SK-N-SH (cell line): ENCODE results near the gene USP25. TPM values are rescaled to one million over a fixed set of nuclear protein-coding genes. Genes with fewer than 3 reads are reported as not detected.

Source experiments
- CTCF ChIA-PET: fragments of 300-600, 350-600 bp; formaldehyde crosslinking; extraction: SDS; loops from one replicate; lab custom pipeline; 2021; lab: Yijun Ruan, JAX
- POLR2A ChIA-PET: fragments of 350-600 bp; sonication (Branson Sonifier 250); formaldehyde crosslinking; extraction: SDS; loops from one replicate; lab custom pipeline; 2020; ENCODE audit warnings: antibody characterized with exemption, inconsistent platforms; lab: Yijun Ruan, JAX
- DNase-seq: peaks from one replicate; pipeline ENCODE4 v3.0.0; 2012
- H2AFZ ChIP-seq: fragments of 200-600 bp; sonication (generic); 2 replicates; pipeline ENCODE4 v1.8.1; 2016; ENCODE audit warnings: antibody characterized with exemption, mild to moderate bottlenecking, low read depth
- H3F3A ChIP-seq: fragments of 200-600 bp; sonication (generic); replicated peaks from 2 replicates; pipeline ENCODE3; 2016; ENCODE audit warnings: antibody characterized with exemption, mild to moderate bottlenecking; ENCODE audit not compliant: insufficient read depth
- H3K27ac ChIP-seq, 2 experiments: fragments of 200-500 bp in 1 of 2; fragments of 200-600 bp in 1 of 2; sonication (Bioruptor generic) in 1 of 2; sonication (generic), shearing (Covaris generic) in 1 of 2; 2 replicates each; pipeline versions ENCODE4 v1.5.1 to v1.6.1; 2014 to 2016; ENCODE audit warnings: low read depth in 2 of 2, inconsistent platforms in 1 of 2, low read length in 1 of 2, mild to moderate bottlenecking in 1 of 2, mixed read lengths in 1 of 2
- H3K27me3 ChIP-seq: fragments of 200-600 bp; sonication (generic), shearing (Covaris generic); 2 replicates; pipeline ENCODE4 v1.6.1; 2016; ENCODE audit warnings: mixed run types; ENCODE audit not compliant: insufficient read depth
- H3K36me3 ChIP-seq, 2 experiments: fragments of 200-500 bp in 1 of 2; fragments of 200-600 bp in 1 of 2; sonication (Bioruptor generic) in 1 of 2; sonication (generic) in 1 of 2; replicated peaks in 1 of 2; 2 replicates each; pipeline versions ENCODE3 to v1.5.1; 2014 to 2016; ENCODE audit warnings: low read length in 1 of 2, mild to moderate bottlenecking in 1 of 2; ENCODE audit not compliant: insufficient read depth in 2 of 2, control insufficient read depth in 1 of 2
- H3K4me1 ChIP-seq, 2 experiments: fragments of 200-500 bp in 1 of 2; fragments of 200-600 bp in 1 of 2; sonication (Bioruptor generic) in 1 of 2; sonication (generic), shearing (Covaris generic) in 1 of 2; 2 replicates each; pipeline versions ENCODE4 v1.5.1 to v1.6.1; 2014 to 2016; ENCODE audit warnings: low read depth in 1 of 2, low read length in 1 of 2, mixed run types in 1 of 2; ENCODE audit not compliant: insufficient read depth in 2 of 2, control insufficient read depth in 1 of 2
- H3K4me2 ChIP-seq: fragments of 200-600 bp; sonication (generic), shearing (Covaris generic); 2 replicates; pipeline ENCODE4 v1.6.1; 2017; ENCODE audit warnings: mixed run types
- H3K4me3 ChIP-seq, 2 experiments: fragments of 200-500 bp in 1 of 2; fragments of 200-600 bp in 1 of 2; sonication (Bioruptor generic) in 1 of 2; sonication (generic), shearing (Covaris generic) in 1 of 2; 2 replicates each; pipeline versions ENCODE4 v1.5.1 to v1.8.1; 2014 to 2016; ENCODE audit warnings: low read depth in 2 of 2, inconsistent platforms in 1 of 2, low read length in 1 of 2, mild to moderate bottlenecking in 1 of 2, mixed read lengths in 1 of 2, moderate library complexity in 1 of 2
- H3K79me2 ChIP-seq: fragments of 200-600 bp; sonication (generic); 2 replicates; pipeline ENCODE4 v1.8.1; 2017; ENCODE audit warnings: mild to moderate bottlenecking; ENCODE audit not compliant: insufficient read depth
- H3K9ac ChIP-seq: fragments of 200-600 bp; sonication (generic); 2 replicates; pipeline ENCODE4 v1.6.1; 2017; ENCODE audit warnings: mixed run types
- H3K9me2 ChIP-seq: fragments of 200-600 bp; sonication (generic); 2 replicates; pipeline ENCODE4 v1.6.1; 2017; ENCODE audit warnings: mixed run types
- H3K9me3 ChIP-seq: fragments of 200-600 bp; sonication (generic); 2 replicates; pipeline ENCODE4 v1.6.1; 2017; ENCODE audit warnings: mixed run types, mild to moderate bottlenecking, moderate library complexity
- H4K20me1 ChIP-seq: fragments of 200-600 bp; sonication (generic); 2 replicates; pipeline ENCODE4 v1.6.1; 2017; ENCODE audit warnings: mild to moderate bottlenecking, mixed run types; ENCODE audit not compliant: insufficient read depth
- EZH2phosphoT487 ChIP-seq: fragments of 200-600 bp; sonication (generic); IDR thresholded peaks from 2 replicates; pipeline ENCODE4 v1.6.1; 2017; ENCODE audit warnings: low read depth, mixed run types, mild to moderate bottlenecking, antibody characterized with exemption, moderate library complexity, borderline replicate concordance
- FOSL2 ChIP-seq: IDR thresholded peaks from 2 replicates; pipeline ENCODE4 v1.4.0; 2012; ENCODE audit warnings: low read depth, mild to moderate bottlenecking, moderate library complexity, borderline replicate concordance
- MEF2A ChIP-seq: IDR thresholded peaks from 2 replicates; pipeline ENCODE4 v1.4.0; 2012; ENCODE audit warnings: low read depth, borderline replicate concordance
- MXI1 ChIP-seq: IDR thresholded peaks from 2 replicates; pipeline ENCODE4 v1.6.1; 2012; ENCODE audit warnings: mild to moderate bottlenecking, low read depth, low read length, improper control_type of control experiment
- NFIC ChIP-seq: IDR thresholded peaks from 2 replicates; pipeline ENCODE4 v1.4.0; 2012; ENCODE audit warnings: borderline replicate concordance
- POLR2AphosphoS5 ChIP-seq: IDR thresholded peaks from 2 replicates; pipeline ENCODE4 v1.6.1; 2012; ENCODE audit warnings: low read depth, low read length
- RXRA ChIP-seq: IDR thresholded peaks from 2 replicates; pipeline ENCODE4 v1.4.0; 2012; ENCODE audit warnings: low read depth, mild to moderate bottlenecking, borderline replicate concordance
- SMC3 ChIP-seq: IDR thresholded peaks from 2 replicates; pipeline ENCODE4 v1.6.1; 2012; ENCODE audit warnings: low read depth, low read length, improper control_type of control experiment
- TAF1 ChIP-seq: IDR thresholded peaks from 2 replicates; pipeline ENCODE4 v1.6.1; 2012; ENCODE audit warnings: low read depth, mild to moderate bottlenecking, low read length, moderate library complexity, borderline replicate concordance
- TCF12 ChIP-seq: IDR thresholded peaks from 2 replicates; pipeline ENCODE4 v1.4.0; 2012
- YY1 ChIP-seq: IDR thresholded peaks from 2 replicates; pipeline ENCODE4 v1.4.0; 2012; ENCODE audit warnings: low read depth, mild to moderate bottlenecking
- WGBS: methylation state at CpG from one replicate; pipeline ENCODE4 v1.1.6; 2017; ENCODE audit warnings: low lambda C conversion rate; 5-methylcytosine and 5-hydroxymethylcytosine counted together
- polyA plus RNA-seq, 3 experiments: library from polyadenylated mRNA; depleted of rRNA; stranded (reverse); fragments of >200 nt; gene quantifications; 2 replicates each; pipeline ENCODE4 v1.2.3, GENCODE V29; 2012
- TF ChIP-seq, protein P1 (sequence below): fragments of 150-350 bp; IDR thresholded peaks from 2 replicates; pipeline ENCODE4 v1.6.1; 2017; ENCODE audit warnings: antibody characterized with exemption, low read length, low read depth, borderline replicate concordance
- TF ChIP-seq, protein P2 (sequence below): IDR thresholded peaks from 2 replicates; pipeline ENCODE4 v1.6.1; 2012; ENCODE audit warnings: mild to moderate bottlenecking, low read depth, low read length, moderate library complexity
- TF ChIP-seq, protein P3 (sequence below): IDR thresholded peaks from 2 replicates; pipeline ENCODE4 v1.4.0; 2012; ENCODE audit warnings: low read depth, borderline replicate concordance
- TF ChIP-seq, protein P4 (sequence below): IDR thresholded peaks from 2 replicates; pipeline ENCODE4 v1.4.0; 2012; ENCODE audit warnings: low read depth

The USP25 gene
- polyA plus RNA-seq, 1 of the 3 experiments (the other 2 are of a cell fraction), result 4.6 TPM

DNA sequence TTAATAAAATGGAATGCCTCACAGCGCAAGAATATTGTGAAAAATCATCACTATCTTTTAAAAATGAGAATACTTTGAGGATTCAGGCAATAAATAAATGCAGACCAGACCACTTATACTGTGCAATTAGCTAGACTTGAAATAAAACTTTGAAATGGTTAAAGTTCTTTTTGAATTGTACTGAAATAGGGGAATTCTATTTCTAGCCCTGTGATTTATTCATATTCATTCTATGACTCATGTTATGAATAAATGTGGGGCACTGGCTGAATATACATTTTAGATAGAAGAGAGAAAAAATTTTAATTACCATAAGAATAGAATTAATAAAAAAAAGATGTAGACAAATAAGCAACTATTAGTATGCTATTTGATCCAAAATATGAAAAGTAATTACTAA lies 16.4 kb upstream of the USP25 start:
- H3K9ac ChIP-seq, result no peak overlapping the region
- no peaks in the 10 kb centered on the region for H3K9me2 ChIP-seq
- H3K27me3 ChIP-seq, result no peaks in the 10 kb centered on the region
- ChIA-PET POLR2A (no interaction called here), CTCF (no interaction called here)
- no peak overlapping the region for H3K27ac ChIP-seq
- DNase-seq, result no peak
- H3F3A ChIP-seq, result no peaks in the 10 kb centered on the region
- peak overlapping the region; percentile 29; the same call in 1 of the 2 replicates for H3K4me2 ChIP-seq
- no peaks in the 10 kb centered on the region for H4K20me1 ChIP-seq
- H2AFZ ChIP-seq, result no peak overlapping the region
- no peaks in the 10 kb centered on the region for H3K9me3 ChIP-seq
- TF ChIP-seq MXI1, result no peak
- TF ChIP-seq FOSL2, result peak; percentile 22; the same call in 1 of the 2 replicates
- TF ChIP-seq NFIC, result no peak
- no peak for TF ChIP-seq RXRA
- TF ChIP-seq POLR2AphosphoS5, result no peak
- TF ChIP-seq EZH2phosphoT487, result no peak
- TF ChIP-seq MEF2A, result peak; percentile 29; the same call in 1 of the 2 replicates
- no peaks in the 10 kb centered on the region for H3K36me3 ChIP-seq
- H3K79me2 ChIP-seq, result no peaks in the 10 kb centered on the region
- peaks cover 0 to 6% of the 10 kb centered on the region in 2 experiments; a peak in 1 of 4 replicates for H3K4me1 ChIP-seq
- no peak overlapping the region for H3K4me3 ChIP-seq
- WGBS, result 95% methylated on average over 1 of the region's 1 CpG

DNA sequence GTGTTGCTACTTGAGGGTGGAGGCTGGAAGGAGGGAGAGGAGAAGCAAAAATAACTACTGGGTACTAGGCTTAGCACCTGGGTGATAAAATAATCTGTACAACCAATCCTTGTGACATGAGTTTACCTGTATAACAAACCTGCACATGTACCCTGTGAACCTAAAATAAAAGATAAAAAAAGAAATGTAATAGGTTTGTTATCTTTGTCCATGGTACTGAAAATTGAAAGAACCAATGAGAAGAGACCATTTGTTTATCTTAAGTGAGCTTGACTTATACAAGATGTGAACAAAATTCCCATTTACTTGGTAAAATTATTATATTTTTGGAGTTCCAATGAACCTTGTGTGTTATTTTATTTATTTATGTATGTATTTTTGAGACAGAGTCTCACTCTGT lies 11.1 kb upstream of the USP25 start:
- H3K36me3 ChIP-seq, result no peaks in the 10 kb centered on the region
- CTCF ChIA-PET, result no interaction called here
- TF ChIP-seq, protein P1, sequence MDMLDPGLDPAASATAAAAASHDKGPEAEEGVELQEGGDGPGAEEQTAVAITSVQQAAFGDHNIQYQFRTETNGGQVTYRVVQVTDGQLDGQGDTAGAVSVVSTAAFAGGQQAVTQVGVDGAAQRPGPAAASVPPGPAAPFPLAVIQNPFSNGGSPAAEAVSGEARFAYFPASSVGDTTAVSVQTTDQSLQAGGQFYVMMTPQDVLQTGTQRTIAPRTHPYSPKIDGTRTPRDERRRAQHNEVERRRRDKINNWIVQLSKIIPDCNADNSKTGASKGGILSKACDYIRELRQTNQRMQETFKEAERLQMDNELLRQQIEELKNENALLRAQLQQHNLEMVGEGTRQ, result no peak
- TF ChIP-seq YY1, result no peak
- TF ChIP-seq, protein P2, sequence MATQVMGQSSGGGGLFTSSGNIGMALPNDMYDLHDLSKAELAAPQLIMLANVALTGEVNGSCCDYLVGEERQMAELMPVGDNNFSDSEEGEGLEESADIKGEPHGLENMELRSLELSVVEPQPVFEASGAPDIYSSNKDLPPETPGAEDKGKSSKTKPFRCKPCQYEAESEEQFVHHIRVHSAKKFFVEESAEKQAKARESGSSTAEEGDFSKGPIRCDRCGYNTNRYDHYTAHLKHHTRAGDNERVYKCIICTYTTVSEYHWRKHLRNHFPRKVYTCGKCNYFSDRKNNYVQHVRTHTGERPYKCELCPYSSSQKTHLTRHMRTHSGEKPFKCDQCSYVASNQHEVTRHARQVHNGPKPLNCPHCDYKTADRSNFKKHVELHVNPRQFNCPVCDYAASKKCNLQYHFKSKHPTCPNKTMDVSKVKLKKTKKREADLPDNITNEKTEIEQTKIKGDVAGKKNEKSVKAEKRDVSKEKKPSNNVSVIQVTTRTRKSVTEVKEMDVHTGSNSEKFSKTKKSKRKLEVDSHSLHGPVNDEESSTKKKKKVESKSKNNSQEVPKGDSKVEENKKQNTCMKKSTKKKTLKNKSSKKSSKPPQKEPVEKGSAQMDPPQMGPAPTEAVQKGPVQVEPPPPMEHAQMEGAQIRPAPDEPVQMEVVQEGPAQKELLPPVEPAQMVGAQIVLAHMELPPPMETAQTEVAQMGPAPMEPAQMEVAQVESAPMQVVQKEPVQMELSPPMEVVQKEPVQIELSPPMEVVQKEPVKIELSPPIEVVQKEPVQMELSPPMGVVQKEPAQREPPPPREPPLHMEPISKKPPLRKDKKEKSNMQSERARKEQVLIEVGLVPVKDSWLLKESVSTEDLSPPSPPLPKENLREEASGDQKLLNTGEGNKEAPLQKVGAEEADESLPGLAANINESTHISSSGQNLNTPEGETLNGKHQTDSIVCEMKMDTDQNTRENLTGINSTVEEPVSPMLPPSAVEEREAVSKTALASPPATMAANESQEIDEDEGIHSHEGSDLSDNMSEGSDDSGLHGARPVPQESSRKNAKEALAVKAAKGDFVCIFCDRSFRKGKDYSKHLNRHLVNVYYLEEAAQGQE, result no peak
- TF ChIP-seq TAF1, result no peak
- TF ChIP-seq SMC3, result no peak
- TF ChIP-seq, protein P3, sequence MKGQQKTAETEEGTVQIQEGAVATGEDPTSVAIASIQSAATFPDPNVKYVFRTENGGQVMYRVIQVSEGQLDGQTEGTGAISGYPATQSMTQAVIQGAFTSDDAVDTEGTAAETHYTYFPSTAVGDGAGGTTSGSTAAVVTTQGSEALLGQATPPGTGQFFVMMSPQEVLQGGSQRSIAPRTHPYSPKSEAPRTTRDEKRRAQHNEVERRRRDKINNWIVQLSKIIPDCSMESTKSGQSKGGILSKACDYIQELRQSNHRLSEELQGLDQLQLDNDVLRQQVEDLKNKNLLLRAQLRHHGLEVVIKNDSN, result no peak
- TF ChIP-seq, protein P4, sequence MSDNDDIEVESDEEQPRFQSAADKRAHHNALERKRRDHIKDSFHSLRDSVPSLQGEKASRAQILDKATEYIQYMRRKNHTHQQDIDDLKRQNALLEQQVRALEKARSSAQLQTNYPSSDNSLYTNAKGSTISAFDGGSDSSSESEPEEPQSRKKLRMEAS, result no peak
- no peak for TF ChIP-seq TCF12
- no peak overlapping the region for H3K4me2 ChIP-seq
- no peak for DNase-seq
- no peak overlapping the region for H3K4me3 ChIP-seq
- no peaks in the 10 kb centered on the region for H3K27me3 ChIP-seq
- H3K9me3 ChIP-seq, result no peaks in the 10 kb centered on the region
- no peaks in the 10 kb centered on the region for H3F3A ChIP-seq
- no peaks in the 10 kb centered on the region for H4K20me1 ChIP-seq
- H3K9me2 ChIP-seq, result no peaks in the 10 kb centered on the region
- H3K27ac ChIP-seq, result no peak overlapping the region
- H3K9ac ChIP-seq, result no peak overlapping the region
- POLR2A ChIA-PET, result no interaction called here
- H3K4me1 ChIP-seq, result no peaks in the 10 kb centered on the region
- no peaks in the 10 kb centered on the region for H3K79me2 ChIP-seq
- no peak overlapping the region for H2AFZ ChIP-seq
